Fibroblast of lung (primary cell): Measurements from ENCODE around the gene TRMT61A. TPM values are rescaled to one million over a fixed set of nuclear protein-coding genes. Genes with fewer than 3 reads are reported as not detected.

Experiments
- DNase-seq, 2 donors: peaks; one replicate each; pipeline versions ENCODE4 v3.0.0 to v3.0.0-alpha.2; 2010; ENCODE audit warnings: low read depth in 2 of 2
- H2AFZ ChIP-seq: 2 replicates; pipeline ENCODE4 v1.5.1; 2012; ENCODE audit warnings: low read length, control low read depth, inconsistent platforms
- H3K27ac ChIP-seq: 2 replicates; pipeline ENCODE4 v1.5.1; 2011; ENCODE audit warnings: low read length, control low read depth; ENCODE audit not compliant: insufficient read depth
- H3K27me3 ChIP-seq: 2 replicates; pipeline ENCODE4 v1.5.1; 2011; ENCODE audit warnings: mild to moderate bottlenecking, low read length; ENCODE audit not compliant: control insufficient read depth, insufficient read depth
- H3K36me3 ChIP-seq: 2 replicates; pipeline ENCODE4 v1.5.1; 2011; ENCODE audit warnings: low read length; ENCODE audit not compliant: control insufficient read depth, insufficient read depth
- H3K4me1 ChIP-seq: 2 replicates; pipeline ENCODE4 v1.5.1; 2011; ENCODE audit warnings: low read length; ENCODE audit not compliant: control insufficient read depth, insufficient read depth; ENCODE audit errors: extremely low read depth
- H3K4me2 ChIP-seq: 2 replicates; pipeline ENCODE4 v1.5.1; 2011; ENCODE audit warnings: low read length, control low read depth; ENCODE audit not compliant: insufficient read depth; ENCODE audit errors: extremely low read depth
- H3K4me3 ChIP-seq, 4 experiments: fragments of 200-600 bp in 1 of 4; sonication (generic) in 1 of 4; replicated peaks in 1 of 4; 2 replicates each; pipeline ENCODE4 v1.5.1; 2011 to 2016; ENCODE audit warnings: low read length in 4 of 4, low read depth in 3 of 4, mild to moderate bottlenecking in 3 of 4, control low read depth in 2 of 4, inconsistent platforms in 1 of 4, mixed read lengths in 1 of 4; ENCODE audit not compliant: insufficient read depth in 1 of 4; ENCODE audit errors: control extremely low read depth in 1 of 4
- H3K79me2 ChIP-seq: 2 replicates; pipeline ENCODE4 v1.5.1; 2012; ENCODE audit warnings: mild to moderate bottlenecking, low read length, inconsistent platforms; ENCODE audit not compliant: control insufficient read depth, insufficient read depth
- H3K9ac ChIP-seq: 2 replicates; pipeline ENCODE4 v1.5.1; 2011; ENCODE audit warnings: mild to moderate bottlenecking, low read length, control low read depth; ENCODE audit not compliant: insufficient read depth
- H3K9me3 ChIP-seq: 2 replicates; pipeline ENCODE4 v1.5.1; 2012; ENCODE audit warnings: low read depth, low read length; ENCODE audit not compliant: control insufficient read depth, insufficient read depth
- H4K20me1 ChIP-seq: 2 replicates; pipeline ENCODE4 v1.5.1; 2011; ENCODE audit warnings: low read length; ENCODE audit not compliant: control insufficient read depth, insufficient read depth; ENCODE audit errors: extremely low read depth
- CTCF ChIP-seq, 2 donors: IDR thresholded peaks in 1 of 2; conservative IDR thresholded peaks in 1 of 2; 1 replicate in 1 of 2; 2 replicates in 1 of 2; pipeline ENCODE4 v1.5.1; 2011 to 2012; ENCODE audit warnings: low read length in 2 of 2, control low read depth in 1 of 2, inconsistent platforms in 1 of 2, low read depth in 1 of 2, mild to moderate bottlenecking in 1 of 2
- EZH2 ChIP-seq: IDR thresholded peaks from 2 replicates; pipeline ENCODE4 v1.5.1; 2012; ENCODE audit warnings: low read length, control low read depth, mild to moderate bottlenecking; ENCODE audit errors: missing control alignments
- polyA plus RNA-seq, 2 donors: library from polyadenylated mRNA; depleted of rRNA in 1 of 2; stranded (reverse) in 1 of 2; unstranded in 1 of 2; fragments of >200 nt; gene quantifications; 2 replicates each; pipeline ENCODE4 v1.2.1, GENCODE V29; 2011 to 2012; ENCODE audit warnings: missing spikeins in 1 of 2
- total RNA-seq: library from RNA; depleted of rRNA; stranded (reverse); fragments of >200 nt; gene quantifications from 2 replicates; pipeline ENCODE4 v1.2.1, GENCODE V29; 2014

The TRMT61A gene
- total and polyA plus RNA-seq, 2 donors (not counting 1 experiment from before 2014, with no cell fraction given) = 4.2 to 10.6 TPM

- Histone ChIP-seq H3K9ac (no peak overlapping the region), H3K27me3 (no peaks in the 10 kb centered on the region), H3K27ac (peak overlapping the region; percentile 30), H4K20me1 (no peaks in the 10 kb centered on the region), H3K4me3 (no peak overlapping the region), H3K4me2 (no peak overlapping the region), H3K4me1 (peaks cover 10% of the 10 kb centered on the region), H2AFZ (no peak overlapping the region), H3K9me3 (no peaks in the 10 kb centered on the region), H3K79me2 (no peaks in the 10 kb centered on the region), H3K36me3 (peaks cover 7% of the 10 kb centered on the region)
- TF ChIP-seq CTCF (conservative IDR thresholded peaks at IDR 0.05 in 1 of 2, IDR thresholded peaks at IDR 0.05 in 1 of 2; ENCODE audit: low read depth in 1 of 2, low read length in 2 of 2) = no peak
- TF ChIP-seq EZH2 = no peak
- no peak for DNase-seq
Measured at GRCh38 chr14:103489621-103490020, 39.4 kb upstream of the TRMT61A start.

DNA sequence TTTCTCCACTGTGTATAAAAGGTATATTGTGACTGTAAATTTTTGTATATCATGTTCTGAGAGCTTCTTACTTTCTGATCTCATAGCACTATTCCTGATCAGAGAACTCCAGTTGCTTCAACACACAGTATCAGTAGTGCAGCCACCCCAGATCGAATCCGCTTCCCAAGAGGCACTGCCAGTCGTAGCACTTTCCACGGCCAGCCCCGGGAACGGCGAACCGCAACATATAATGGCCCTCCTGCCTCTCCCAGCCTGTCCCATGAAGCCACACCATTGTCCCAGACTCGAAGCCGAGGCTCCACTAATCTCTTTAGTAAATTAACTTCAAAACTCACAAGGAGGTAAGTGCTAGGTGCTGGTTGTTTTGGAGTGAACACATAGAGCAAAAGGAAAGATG lies 37.3 kb upstream of the TRMT61A start:
- peaks cover 2% of the 10 kb centered on the region for H3K79me2 ChIP-seq

DNA sequence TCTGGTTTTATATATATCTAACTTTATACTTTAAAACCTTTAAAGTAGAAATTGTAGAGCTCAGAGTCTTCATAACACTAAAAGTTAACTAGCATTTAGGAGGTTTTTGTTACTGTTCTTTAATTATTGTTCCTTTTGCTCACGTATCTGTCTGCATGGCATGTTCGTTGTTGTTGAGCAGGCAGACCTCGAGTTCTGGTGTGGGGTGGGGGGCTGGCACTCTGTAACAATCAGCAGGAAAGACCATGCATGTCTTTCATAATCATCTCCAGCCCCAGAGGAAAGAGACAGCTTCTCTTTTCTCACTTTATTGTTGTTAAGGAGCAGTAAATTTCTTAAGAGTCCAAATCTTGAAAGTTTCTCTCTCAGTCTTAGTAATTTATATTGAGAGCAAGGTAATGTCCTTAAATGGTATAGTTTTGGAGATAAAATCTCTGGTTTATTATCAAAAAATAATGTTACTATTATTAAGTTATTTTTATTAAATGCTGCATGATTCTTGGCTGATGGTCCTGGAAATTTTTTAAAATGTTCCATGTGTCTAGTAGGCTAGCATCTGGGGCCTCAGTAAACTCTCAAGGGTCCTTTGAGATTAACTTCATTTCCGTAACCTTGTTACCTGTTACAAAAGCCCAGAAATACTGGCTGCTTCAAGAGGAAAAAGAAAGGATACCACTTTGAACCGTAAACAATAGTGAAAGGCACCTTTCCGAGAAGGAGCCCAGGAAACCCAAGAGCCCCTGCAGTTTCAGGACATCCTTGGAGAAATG lies 36.7 kb upstream of the TRMT61A start:
- peaks cover 10% of the 10 kb centered on the region for H3K4me1 ChIP-seq
- H4K20me1 ChIP-seq = no peaks in the 10 kb centered on the region
- H3K4me2 ChIP-seq = no peak overlapping the region
- H3K4me3 ChIP-seq = no peak overlapping the region
- no peaks in the 10 kb centered on the region for H3K9me3 ChIP-seq
- H3K27ac ChIP-seq = no peak overlapping the region
- no peak for DNase-seq
- no peaks in the 10 kb centered on the region for H3K27me3 ChIP-seq
- peaks cover 2% of the 10 kb centered on the region for H3K79me2 ChIP-seq
- no peak overlapping the region for H2AFZ ChIP-seq
- H3K36me3 ChIP-seq = peaks cover 10% of the 10 kb centered on the region
- TF ChIP-seq EZH2 (no peak), CTCF (conservative IDR thresholded peaks at IDR 0.05 in 1 of 2, IDR thresholded peaks at IDR 0.05 in 1 of 2; ENCODE audit: low read depth in 1 of 2, low read length in 2 of 2) (no peak)
- no peak overlapping the region for H3K9ac ChIP-seq

More for the DNA sequence above, 37.3 kb upstream of the TRMT61A start:
- no peak overlapping the region for H3K4me3 ChIP-seq
- peaks cover 10% of the 10 kb centered on the region for H3K36me3 ChIP-seq
- no peak overlapping the region for H2AFZ ChIP-seq
- TF ChIP-seq EZH2 = no peak
- TF ChIP-seq CTCF (conservative IDR thresholded peaks at IDR 0.05 in 1 of 2, IDR thresholded peaks at IDR 0.05 in 1 of 2; ENCODE audit: low read depth in 1 of 2, low read length in 2 of 2) = no peak
- DNase-seq = no peak
- H3K9me3 ChIP-seq = no peaks in the 10 kb centered on the region
- no peaks in the 10 kb centered on the region for H3K27me3 ChIP-seq
- H3K27ac ChIP-seq = no peak overlapping the region
- no peaks in the 10 kb centered on the region for H4K20me1 ChIP-seq
- H3K4me1 ChIP-seq = peaks cover 10% of the 10 kb centered on the region
- H3K4me2 ChIP-seq = no peak overlapping the region
- H3K9ac ChIP-seq = no peak overlapping the region
